Activated naive CD4-positive, alpha-beta T cell (primary cell): Measurements from ENCODE around the gene CCR3.
"Not testable (repeated sequence)": the region's sequence is repeated elsewhere in the genome, so short reads cannot be mapped to it uniquely, and the experiment has no call there.

Source experiments
- DNase-seq, 4 experiments: peaks; one replicate each; lab custom pipeline; 2025; lab: John Stamatoyannopoulos, UW

The CCR3 gene

DNA sequence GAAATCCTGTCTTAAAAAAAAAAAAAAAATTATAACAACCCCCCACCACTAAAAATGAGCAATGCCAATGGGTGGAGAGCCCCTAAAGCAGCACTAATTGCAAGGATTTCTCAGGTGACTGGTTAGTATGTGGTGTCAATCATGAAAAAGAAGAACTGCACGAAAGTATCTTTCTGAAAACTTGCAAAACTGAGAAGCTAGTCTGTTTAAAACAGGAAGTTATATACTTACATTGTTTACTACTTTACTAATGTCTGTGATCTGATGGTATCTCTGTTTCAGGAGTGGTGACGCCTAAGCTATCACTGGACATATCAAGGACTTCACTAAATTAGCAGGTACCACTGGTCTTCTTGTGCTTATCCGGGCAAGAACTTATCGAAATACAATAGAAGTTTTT, at the start of gene CCR3:
Gene CCR3 (plus strand): TSS at position 341 of the 400 bp plus-strand sequence. CDS start 22,699 bp downstream, outside the sequence.
- DNase-seq, result no peak

- DNase-seq, result no peak
Measured at GRCh38 chr3:46192939-46193338, 49.3 kb upstream of the CCR3 start.

DNA sequence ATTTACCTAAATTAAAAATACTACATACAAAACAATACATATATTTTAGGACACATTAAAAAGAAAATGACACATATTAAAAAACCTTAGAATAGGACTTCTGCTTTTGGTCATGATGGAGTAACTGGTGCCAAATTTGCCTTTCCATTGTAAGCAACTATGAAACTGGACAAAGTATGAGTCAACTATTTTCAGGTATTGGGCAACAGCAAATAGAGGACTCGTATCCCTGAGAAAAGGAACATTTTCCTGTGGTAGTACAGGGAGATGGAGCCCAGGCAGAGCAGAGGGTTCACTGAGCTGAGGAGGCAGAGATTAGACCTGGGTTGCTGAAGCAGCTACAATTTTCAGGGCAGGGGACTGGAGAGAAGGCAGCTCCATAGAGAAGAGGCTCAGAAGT, 48.8 kb upstream of the CCR3 start:
- DNase-seq, result no peak

- no peak for DNase-seq
Measured at GRCh38 chr3:46194868-46195553, 47.2 kb upstream of the CCR3 start.

- no peak for DNase-seq
Measured at GRCh38 chr3:46196261-46196957, 45.9 kb upstream of the CCR3 start.

DNA sequence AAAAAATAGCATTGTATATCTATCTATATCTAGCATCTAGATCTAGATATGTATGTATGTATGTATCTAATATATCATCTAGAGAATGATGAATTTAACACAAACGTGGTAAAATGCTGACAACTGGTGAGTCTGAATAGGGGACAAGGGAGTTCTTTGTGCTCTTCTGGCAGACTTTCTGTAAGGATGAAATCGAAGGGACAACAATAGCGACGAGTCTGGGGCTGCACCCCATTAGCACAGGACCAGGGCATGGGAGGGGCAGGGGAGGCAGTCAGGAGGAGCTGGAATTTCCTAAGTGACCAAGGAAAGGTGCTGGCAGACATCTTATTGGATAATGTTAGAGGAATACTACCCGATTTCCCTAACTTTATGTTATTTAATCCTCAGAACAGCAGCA, 42.0 kb upstream of the CCR3 start:
- no peak for DNase-seq

DNA sequence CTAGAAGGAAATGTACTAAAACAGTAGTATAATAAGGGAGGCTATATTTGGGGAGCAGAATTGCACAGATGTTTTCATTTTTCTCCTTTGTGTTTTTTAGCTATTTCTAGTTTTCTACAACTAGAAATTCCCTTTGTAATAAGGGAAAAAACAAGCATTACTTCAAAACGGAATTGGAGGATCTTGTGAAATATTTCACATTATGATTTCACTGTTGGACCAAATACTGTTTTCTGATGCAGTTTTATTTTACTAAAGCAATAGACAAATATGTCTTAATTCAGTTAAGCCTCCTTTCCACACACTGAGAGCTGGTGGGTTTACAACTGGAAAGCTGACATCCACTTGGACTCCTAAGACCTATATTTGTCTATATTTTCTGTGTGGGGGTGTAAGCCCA, 41.5 kb upstream of the CCR3 start:
- no peak for DNase-seq

DNA sequence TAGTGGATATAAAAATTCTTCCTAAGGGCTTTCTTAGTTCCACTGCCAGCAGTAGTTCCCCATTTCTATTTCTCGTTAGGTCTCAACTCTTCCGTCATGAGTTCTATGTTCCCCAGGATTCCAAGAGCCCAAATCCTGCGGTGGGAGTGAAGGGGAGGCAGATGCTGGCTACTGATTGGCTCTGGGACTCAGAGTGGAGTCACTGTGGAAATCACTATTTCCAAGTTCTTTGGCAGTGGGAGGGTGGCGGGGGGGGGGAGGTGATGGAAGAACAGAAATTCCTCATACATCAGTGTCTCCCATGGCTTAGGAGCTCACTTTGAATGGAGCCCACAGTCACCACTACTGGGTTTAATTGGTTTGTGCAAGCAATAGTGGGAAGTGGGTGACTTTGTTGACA, 39.7 kb upstream of the CCR3 start:
- DNase-seq, result no peak

DNA sequence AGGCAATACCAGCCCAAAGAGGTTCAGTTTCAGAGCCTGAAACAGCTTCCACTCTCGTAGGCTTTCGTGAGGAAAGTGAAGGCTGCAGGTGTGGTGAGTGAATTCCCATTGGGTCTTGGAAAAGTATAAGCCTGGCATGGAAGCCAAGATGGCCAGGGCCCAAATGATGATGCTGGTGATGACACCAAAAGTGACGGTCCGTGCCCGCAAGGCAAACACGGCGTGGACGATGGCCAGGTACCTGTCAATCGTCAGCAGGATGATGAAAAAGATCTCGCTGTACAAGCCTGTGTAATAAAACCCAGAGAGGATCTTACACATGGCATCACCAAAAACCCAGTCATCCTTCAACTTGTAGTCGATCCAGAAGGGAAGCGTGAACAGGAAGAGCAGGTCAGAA, 38.6 kb upstream of the CCR3 start:
- DNase-seq, result no peak

GRCh38 chr3:46205286-46205960, 36.8 kb upstream of the CCR3 start:
- no peak for DNase-seq

GRCh38 chr3:46206282-46207015, 35.8 kb upstream of the CCR3 start:
- no peak for DNase-seq

GRCh38 chr3:46207514-46207913, 34.7 kb upstream of the CCR3 start:
- not testable (repeated sequence) for DNase-seq

GRCh38 chr3:46208167-46208704, 34.0 kb upstream of the CCR3 start, which contains the start of gene CCR1:
Gene CCR1, minus strand, starts transcription at chr3:46208313. Its CDS starts 4,000 bp downstream, at chr3:46204313.
- no peak for DNase-seq

GRCh38 chr3:46209053-46209452, 33.2 kb upstream of the CCR3 start:
- no peak for DNase-seq

- no peak for DNase-seq
Measured at GRCh38 chr3:46209746-46210470, 32.4 kb upstream of the CCR3 start.

DNA sequence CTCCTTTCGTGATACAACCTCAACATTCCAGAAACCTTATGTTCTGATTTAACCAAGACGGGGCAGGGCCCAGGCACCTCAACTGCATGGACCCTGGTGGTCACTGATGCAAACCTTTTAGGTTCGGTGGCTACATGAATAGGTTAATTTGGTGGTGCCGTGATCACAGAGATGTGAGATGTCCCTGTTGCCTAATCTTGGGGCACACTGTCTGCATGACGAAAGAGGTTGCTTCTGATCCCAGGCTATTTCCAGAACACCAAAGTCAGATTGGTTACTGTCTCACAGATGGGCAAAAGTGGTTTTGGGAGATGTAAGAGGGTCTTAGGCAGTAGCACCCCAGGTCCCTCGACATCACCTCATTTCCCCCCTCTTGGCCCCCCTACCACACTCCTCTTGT, 30.2 kb upstream of the CCR3 start:
- no peak for DNase-seq

GRCh38 chr3:46213201-46213600, 29.1 kb upstream of the CCR3 start:
- DNase-seq, result no peak

DNA sequence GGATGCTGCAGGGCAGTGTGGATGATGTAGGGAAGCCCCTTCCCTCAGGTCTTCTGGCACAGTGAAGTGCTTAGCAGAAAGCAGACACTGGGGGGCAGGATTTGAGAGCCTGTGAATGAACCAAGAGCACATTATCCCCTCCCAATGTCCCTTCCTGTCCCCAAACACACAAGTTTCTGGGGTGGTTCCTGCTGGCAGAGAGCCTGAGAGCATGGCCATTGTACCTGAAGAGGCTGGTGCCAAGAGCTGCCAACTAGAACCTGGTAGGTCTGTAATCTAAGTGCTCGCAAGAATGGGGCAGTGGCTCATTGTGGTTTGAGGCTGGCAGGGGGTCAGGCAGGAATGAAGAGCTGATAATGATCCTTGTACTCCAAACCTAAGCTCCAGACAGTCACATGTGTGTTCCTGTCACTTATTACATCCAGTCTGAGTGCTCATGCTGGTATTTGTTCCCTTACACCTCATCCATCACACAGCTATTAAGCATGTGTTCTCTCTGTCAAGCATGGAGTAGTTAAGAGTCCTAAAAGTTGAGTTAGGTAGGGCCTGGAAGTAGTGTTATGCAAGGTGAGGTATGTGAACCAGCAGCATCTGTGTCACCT, 27.4 kb upstream of the CCR3 start:
- DNase-seq, result no peak

DNA sequence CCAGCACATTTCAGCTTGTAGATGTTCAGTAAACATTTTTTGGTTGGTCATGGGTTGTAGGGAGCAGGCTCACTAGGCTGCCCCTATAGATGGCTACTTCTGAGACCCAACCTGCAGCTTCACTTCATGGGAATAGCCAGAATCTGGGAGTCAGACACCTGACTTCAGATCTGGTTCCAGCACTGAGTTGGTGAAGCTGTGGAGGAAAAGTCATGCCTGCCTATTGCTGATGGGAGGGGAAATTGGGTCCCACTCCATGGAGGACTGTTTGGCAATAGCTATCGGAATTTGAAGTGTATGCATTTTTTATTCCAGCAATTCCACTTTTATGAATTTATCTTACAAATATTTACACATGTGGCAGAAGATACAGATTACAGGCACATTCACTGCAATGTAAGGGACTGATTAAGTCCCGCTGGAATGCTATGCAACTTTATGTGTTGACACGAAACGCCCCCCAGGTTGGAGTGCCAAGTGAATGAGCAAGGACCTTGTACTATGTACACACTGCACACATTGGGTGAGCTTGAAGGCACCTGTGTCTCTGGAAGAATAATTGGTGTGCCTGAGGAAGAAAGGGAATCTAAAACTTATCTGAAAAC, 26.3 kb upstream of the CCR3 start:
- DNase-seq, result no peak

GRCh38 chr3:46218196-46218709, 24.0 kb upstream of the CCR3 start:
- DNase-seq, result no peak
